Adrenal gland (tissue), 12 donors: Measurements from ENCODE around the gene TSPYL2. TPM values are rescaled to one million over a fixed set of nuclear protein-coding genes. Genes with fewer than 3 reads are reported as not detected.

Experiments used
- DNase-seq, 7 donors: peaks; one replicate each; pipeline ENCODE4 v3.0.0-alpha.2; 2019 to 2020
- H3K27ac ChIP-seq, 5 donors: fragments of 200-600 bp; sonication (generic) in 4 of 5; 1 replicate in 3 of 5; 2 replicates in 2 of 5; pipeline versions ENCODE4 v1.5.1 to v1.8.0; 2016 to 2020; ENCODE audit warnings: mild to moderate bottlenecking in 1 of 5
- H3K27me3 ChIP-seq: fragments of 200-600 bp; 2 replicates; pipeline ENCODE4 v1.8.0; 2021
- H3K36me3 ChIP-seq, 2 donors: fragments of 200-600 bp; replicated peaks in 1 of 2; 1 replicate in 1 of 2; 2 replicates in 1 of 2; pipeline versions ENCODE4 v1.5.1 to v1.8.0; 2018 to 2022
- H3K4me1 ChIP-seq, 2 donors: fragments of 200-600 bp; replicated peaks in 1 of 2; 1 replicate in 1 of 2; 2 replicates in 1 of 2; pipeline versions ENCODE4 v1.5.1 to v1.8.0; 2018 to 2021
- H3K4me3 ChIP-seq, 4 donors: fragments of 200-600 bp; sonication (generic) in 3 of 4; one replicate each; pipeline ENCODE4 v1.5.1; 2016 to 2018
- H3K9me3 ChIP-seq, 3 donors: fragments of 200-600 bp; sonication (generic) in 1 of 3; replicated peaks in 1 of 3; 1 replicate in 2 of 3; 2 replicates in 1 of 3; pipeline versions ENCODE4 v1.5.1 to v1.8.0; 2016 to 2021
- POLR2A ChIP-seq, 2 donors: fragments of 450-650 bp; IDR thresholded peaks; one replicate each; pipeline ENCODE4 v1.6.1; 2017; ENCODE audit warnings: antibody characterized with exemption in 2 of 2, mild to moderate bottlenecking in 2 of 2, moderate library complexity in 1 of 2
- WGBS, 4 donors: extraction: QIAGEN DNeasy Blood & Tissue Kit in 2 of 4; methylation state at CpG; one replicate each; pipeline versions ENCODE4 v1.1.5 to v1.1.7; 2013 to 2017; 5-methylcytosine and 5-hydroxymethylcytosine counted together
- intact Hi-C, 2 donors: fragments of 100-400 bp; cut with DNase I; formaldehyde crosslinking; loops; one replicate each; pipeline versions ENCODE4 v1.14.1 to v1.15.0; 2022 to 2023
- polyA plus RNA-seq, 3 donors: library from polyadenylated mRNA; stranded (reverse); fragments of 200-250 nt in 2 of 3; fragments of 350-450 nt in 1 of 3; fragmentation: Illumina TruSeq in 1 of 3; extraction: RNeasy Lipid Tissue Mini Kit (QIAGEN cat#74804) in 1 of 3; gene quantifications; one replicate each; pipeline ENCODE4 v1.2.3, GENCODE V29; 2013 to 2014
- small RNA-seq, 2 donors: library from RNA; depleted of rRNA; stranded (forward); fragments of <200 nt; gene quantifications; one replicate each; pipeline ENCODE3, GENCODE V24; 2016
- total RNA-seq, 9 donors: library from RNA; depleted of rRNA in 4 of 9; stranded (reverse); fragments of >200 nt in 4 of 9; fragments of 120-200 nt in 1 of 9; fragmentation: NEBNext Ultra II Directional in 1 of 9; extraction: Animal tissue kit (Norgen Biotek cat#: 25700) in 1 of 9; gene quantifications; one replicate each; pipeline versions ENCODE4 v1.1.0 to v1.2.4, GENCODE V29; 2013 to 2023
- donor health status: healthy with polysubstance abuse.
- donor health status: Bipolar disorder and iron deficiency.
- donor health status: DM: yes; HTN: yes; CAD: no.
- donor health status: DM: no; HTN: no; CAD: no.
- donor health status: DM: no; HTN: no; CAD: no.
- donor health status: DM: yes; HTN: yes; CAD: no.

TSPYL2 gene
- total and polyA plus RNA-seq, 12 donors, result 35.5 to 536 (median 90.7) TPM

- Histone ChIP-seq H3K9me3 (no peaks in the 10 kb centered on the region), H3K4me1 (no peaks in the 10 kb centered on the region), H3K27me3 (peaks cover 7% of the 10 kb centered on the region), H3K27ac (no peak overlapping the region), H3K36me3 (no peaks in the 10 kb centered on the region), H3K4me3 (no peak overlapping the region)
- DNase-seq, result no peak
- intact Hi-C loops, result no loop called here
- 76 to 100% (median 89%) methylated on average over 2 of the region's 2 CpGs for WGBS, 4 donors
- no peak for TF ChIP-seq POLR2A (IDR thresholded peaks at IDR 0.05)
These were observed 53.4 kb downstream of the TSPYL2 start for GRCh38 chrX:53135581-53135980.

Small RNAs within 50 kb of the gene (small RNA-seq; reads per million reads assigned to genes)
- gene AL591212.2, result 0 reads per million in 2 donors

Other genes with a start within 250 kb of the TSPYL2 start
- not detected for gene XAGE3, start 214.3 kb upstream of the TSPYL2 start, total RNA-seq
- gene XAGE3, start 214.3 kb upstream of the TSPYL2 start, polyA plus RNA-seq, result not detected
- gene FAM156B, start 185.0 kb upstream of the TSPYL2 start, total RNA-seq, result 10 to 100 TPM in 6 of 9 donors, 1 to 10 TPM in 3; 2.1 to 34.0 (median 25.7) TPM
- 100 to 1,000 TPM in 2 of 3 donors, 1 to 10 TPM in 1; 7.3 to 203 (median 193) TPM for gene FAM156B, start 185.0 kb upstream of the TSPYL2 start, polyA plus RNA-seq
- 10 to 100 TPM in 8 of 9 donors, 1 to 10 TPM in 1; 4.4 to 37.9 (median 23.0) TPM for gene FAM156A, start 123.8 kb upstream of the TSPYL2 start, total RNA-seq
- 10 to 100 TPM; 14.6 to 56.0 (median 34.5) TPM for gene FAM156A, start 123.8 kb upstream of the TSPYL2 start, polyA plus RNA-seq
- gene GPR173, start 33.6 kb upstream of the TSPYL2 start, total RNA-seq, result 1 to 10 TPM in 8 of 9 donors, under 1 TPM in 1; 0.61 to 5.0 (median 2.1) TPM
- gene GPR173, start 33.6 kb upstream of the TSPYL2 start, polyA plus RNA-seq, result 1 to 10 TPM; 2.1 to 4.7 (median 4.0) TPM
- 10 to 100 TPM in 4 of 9 donors, 1 to 10 TPM in 5; 4.1 to 21.2 (median 7.6) TPM for gene KANTR, start 11.8 kb downstream of the TSPYL2 start, total RNA-seq
- 10 to 100 TPM in 2 of 3 donors, 1 to 10 TPM in 1; 3.6 to 27.8 (median 12.5) TPM for gene KANTR, start 11.8 kb downstream of the TSPYL2 start, polyA plus RNA-seq
- gene KDM5C, start 142.8 kb downstream of the TSPYL2 start, total RNA-seq, result 100 to 1,000 TPM in 5 of 9 donors, 10 to 100 TPM in 4; 42.9 to 143 (median 109) TPM
- 10 to 100 TPM; 40.7 to 86.2 (median 43.3) TPM for gene KDM5C, start 142.8 kb downstream of the TSPYL2 start, polyA plus RNA-seq
- 10 to 100 TPM in 8 of 9 donors, 1 to 10 TPM in 1; 2.4 to 56.1 (median 37.5) TPM for gene IQSEC2, start 199.2 kb downstream of the TSPYL2 start, total RNA-seq
- 10 to 100 TPM; 18.4 to 67.9 (median 58.3) TPM for gene IQSEC2, start 199.2 kb downstream of the TSPYL2 start, polyA plus RNA-seq